DMS114 treated with DMSO at 0.1 percent for 48 hours (cell line): ENCODE measurements around the gene KCNJ13.

Source experiments
- DNase-seq: peaks from one replicate; lab custom pipeline; 2025; ENCODE audit not compliant: unreplicated experiment; lab: John Stamatoyannopoulos, UW

KCNJ13 gene

GRCh38 chr2:232776435-232776834, at the start of gene KCNJ13:
Gene KCNJ13, minus strand, starts transcription at chr2:232776565. Its CDS starts 5,203 bp downstream, at chr2:232771362.
- no peak for DNase-seq

GRCh38 chr2:232817756-232818155, 41.4 kb upstream of the KCNJ13 start:
- no peak for DNase-seq

- no peak for DNase-seq
Observed at GRCh38 chr2:232816657-232817056, 40.3 kb upstream of the KCNJ13 start.

GRCh38 chr2:232815569-232815968, 39.2 kb upstream of the KCNJ13 start:
- no peak for DNase-seq

GRCh38 chr2:232810444-232810843, 34.1 kb upstream of the KCNJ13 start:
- DNase-seq: no peak

GRCh38 chr2:232809349-232810124, 33.2 kb upstream of the KCNJ13 start:
- no peak for DNase-seq

- no peak for DNase-seq
Observed at GRCh38 chr2:232802091-232802490, 25.7 kb upstream of the KCNJ13 start.

- DNase-seq: no peak
Observed at GRCh38 chr2:232800166-232800565, 23.8 kb upstream of the KCNJ13 start.

- no peak for DNase-seq
Observed at GRCh38 chr2:232798187-232798586, 21.8 kb upstream of the KCNJ13 start.

- DNase-seq: no peak
Observed at GRCh38 chr2:232795920-232796319, 19.6 kb upstream of the KCNJ13 start.

- DNase-seq: no peak
Observed at GRCh38 chr2:232794981-232795380, 18.6 kb upstream of the KCNJ13 start.

- DNase-seq: no peak
Observed at GRCh38 chr2:232793271-232793670, 16.9 kb upstream of the KCNJ13 start.

- no peak for DNase-seq
Observed at GRCh38 chr2:232791518-232791917, 15.2 kb upstream of the KCNJ13 start.

GRCh38 chr2:232789082-232789481, 12.7 kb upstream of the KCNJ13 start:
- DNase-seq: no peak

GRCh38 chr2:232787806-232788205, 11.4 kb upstream of the KCNJ13 start:
- DNase-seq: no peak

GRCh38 chr2:232783278-232783677, 6.9 kb upstream of the KCNJ13 start:
- no peak for DNase-seq

GRCh38 chr2:232781765-232782164, 5.4 kb upstream of the KCNJ13 start:
- DNase-seq: no peak

GRCh38 chr2:232779934-232780333, 3.6 kb upstream of the KCNJ13 start:
- DNase-seq: no peak

- no peak for DNase-seq
Observed at GRCh38 chr2:232779465-232779864, 3.1 kb upstream of the KCNJ13 start.

GRCh38 chr2:232777276-232777675, 911 bp upstream of the KCNJ13 start:
- no peak for DNase-seq

- DNase-seq: no peak
Observed at GRCh38 chr2:232773815-232774214, 2.5 kb downstream of the KCNJ13 start.

- no peak for DNase-seq
Observed at GRCh38 chr2:232772531-232772930, 3.8 kb downstream of the KCNJ13 start.

GRCh38 chr2:232771870-232772269, 4.5 kb downstream of the KCNJ13 start:
- DNase-seq: no peak
